PFSK-1 (cell line): Measurements from ENCODE around the gene FANCD2.

Experiments
- FOXP2 ChIP-seq: optimal IDR thresholded peaks from 2 replicates; pipeline ENCODE3; 2011; ENCODE audit warnings: borderline replicate concordance, control low read depth, inconsistent platforms; ENCODE audit not compliant: insufficient read depth; ENCODE audit errors: extremely low read length, extremely low read depth
- POLR2AphosphoS5 ChIP-seq: IDR thresholded peaks from 2 replicates; pipeline ENCODE4 v1.6.1; 2012; ENCODE audit warnings: low read depth, mild to moderate bottlenecking, control low read depth, low read length, moderate library complexity
- SIN3A ChIP-seq: IDR thresholded peaks from 2 replicates; pipeline ENCODE4 v1.6.1; 2012; ENCODE audit warnings: mild to moderate bottlenecking, low read length, moderate library complexity, borderline replicate concordance; ENCODE audit not compliant: insufficient read depth
- TAF1 ChIP-seq: IDR thresholded peaks from 2 replicates; pipeline ENCODE4 v1.6.1; 2012; ENCODE audit warnings: low read length, control low read depth, borderline replicate concordance; ENCODE audit not compliant: insufficient read depth
- TF ChIP-seq, protein P1 (sequence below), 2 experiments: IDR thresholded peaks; 2 replicates each; pipeline versions ENCODE4 v1.6.1 to v1.8.0; 2011 to 2012; ENCODE audit warnings: low read depth in 2 of 2, low read length in 2 of 2, control low read depth in 1 of 2, inconsistent platforms in 1 of 2, mild to moderate bottlenecking in 1 of 2, moderate library complexity in 1 of 2; ENCODE audit not compliant: insufficient read depth in 1 of 2

DNA sequence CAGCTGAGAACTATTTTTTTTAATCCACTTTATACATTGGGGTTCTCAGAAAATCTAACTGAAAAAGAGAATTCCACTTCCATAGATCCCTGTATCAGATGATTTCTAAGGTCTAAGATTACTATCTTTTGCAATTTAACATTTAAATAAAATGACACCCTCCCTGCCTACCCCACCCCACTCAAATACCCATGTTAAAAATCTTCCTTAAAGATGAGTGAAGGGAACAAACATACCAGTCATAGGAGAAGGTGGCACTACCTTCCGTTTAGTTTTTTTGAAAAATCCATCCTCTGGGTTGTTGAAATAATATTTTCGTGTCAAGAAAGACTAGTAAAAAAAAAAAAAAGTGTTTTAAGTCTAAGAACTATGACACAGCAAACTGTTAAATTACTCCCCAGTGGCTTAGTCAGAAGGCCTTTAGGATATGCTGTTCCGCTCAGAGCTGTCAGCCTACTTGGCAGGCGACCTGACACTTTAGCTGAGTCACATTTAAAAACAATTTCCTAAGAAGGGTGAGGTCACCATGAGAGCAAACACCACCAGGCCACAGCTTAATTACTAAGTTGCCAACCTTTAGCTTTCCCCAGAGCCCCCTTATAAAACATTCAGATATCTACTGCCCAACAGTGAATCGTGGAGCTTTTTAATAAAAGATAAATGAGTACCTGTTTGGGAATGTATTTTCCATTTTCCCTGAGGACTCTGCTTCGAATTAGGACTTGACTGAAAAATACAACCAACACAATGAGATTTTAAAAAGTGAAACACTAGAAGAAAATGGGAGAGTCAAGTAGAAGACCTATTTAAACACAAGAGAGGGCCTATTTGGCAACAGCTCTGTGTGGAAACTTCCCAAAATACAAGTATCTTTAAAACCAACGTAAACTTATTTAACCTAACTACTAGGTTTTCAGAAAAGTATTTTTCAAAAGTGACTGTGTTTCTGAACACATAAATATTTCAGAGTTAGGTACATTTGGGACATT, 49.2 kb upstream of the FANCD2 start:
- TF ChIP-seq, protein P1, sequence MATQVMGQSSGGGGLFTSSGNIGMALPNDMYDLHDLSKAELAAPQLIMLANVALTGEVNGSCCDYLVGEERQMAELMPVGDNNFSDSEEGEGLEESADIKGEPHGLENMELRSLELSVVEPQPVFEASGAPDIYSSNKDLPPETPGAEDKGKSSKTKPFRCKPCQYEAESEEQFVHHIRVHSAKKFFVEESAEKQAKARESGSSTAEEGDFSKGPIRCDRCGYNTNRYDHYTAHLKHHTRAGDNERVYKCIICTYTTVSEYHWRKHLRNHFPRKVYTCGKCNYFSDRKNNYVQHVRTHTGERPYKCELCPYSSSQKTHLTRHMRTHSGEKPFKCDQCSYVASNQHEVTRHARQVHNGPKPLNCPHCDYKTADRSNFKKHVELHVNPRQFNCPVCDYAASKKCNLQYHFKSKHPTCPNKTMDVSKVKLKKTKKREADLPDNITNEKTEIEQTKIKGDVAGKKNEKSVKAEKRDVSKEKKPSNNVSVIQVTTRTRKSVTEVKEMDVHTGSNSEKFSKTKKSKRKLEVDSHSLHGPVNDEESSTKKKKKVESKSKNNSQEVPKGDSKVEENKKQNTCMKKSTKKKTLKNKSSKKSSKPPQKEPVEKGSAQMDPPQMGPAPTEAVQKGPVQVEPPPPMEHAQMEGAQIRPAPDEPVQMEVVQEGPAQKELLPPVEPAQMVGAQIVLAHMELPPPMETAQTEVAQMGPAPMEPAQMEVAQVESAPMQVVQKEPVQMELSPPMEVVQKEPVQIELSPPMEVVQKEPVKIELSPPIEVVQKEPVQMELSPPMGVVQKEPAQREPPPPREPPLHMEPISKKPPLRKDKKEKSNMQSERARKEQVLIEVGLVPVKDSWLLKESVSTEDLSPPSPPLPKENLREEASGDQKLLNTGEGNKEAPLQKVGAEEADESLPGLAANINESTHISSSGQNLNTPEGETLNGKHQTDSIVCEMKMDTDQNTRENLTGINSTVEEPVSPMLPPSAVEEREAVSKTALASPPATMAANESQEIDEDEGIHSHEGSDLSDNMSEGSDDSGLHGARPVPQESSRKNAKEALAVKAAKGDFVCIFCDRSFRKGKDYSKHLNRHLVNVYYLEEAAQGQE (IDR thresholded peaks at IDR 0.05; ENCODE audit: insufficient read depth in 1 of 2, low read depth in 2 of 2, low read length in 2 of 2), result 0 out of 4 replicates have a peak, but pooled peaks of 1 of the 2 experiments have one; percentile 9
- TF ChIP-seq TAF1 (no peak), POLR2AphosphoS5 (no peak), FOXP2 (no peak), SIN3A (no peak)
